ENCODE data around the gene RYR2.

DNA sequence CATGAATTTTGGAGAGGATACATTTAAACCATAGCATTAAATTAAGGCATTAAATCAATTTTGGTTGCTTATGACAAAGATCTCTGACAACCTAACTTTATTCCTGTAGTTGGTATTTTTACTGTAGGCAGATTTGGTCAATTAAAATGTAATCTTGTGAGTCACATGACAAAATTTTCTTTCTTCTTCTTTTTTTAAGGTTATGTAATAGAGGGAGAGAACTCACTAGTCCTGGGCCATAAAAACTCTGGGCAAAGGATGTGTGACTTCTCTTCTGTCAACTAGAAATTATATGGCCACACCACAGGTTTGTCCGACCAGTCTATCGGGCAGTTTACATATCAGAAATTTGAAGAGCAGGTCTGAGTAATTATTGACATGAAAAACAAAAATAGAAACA, 181.4 kb downstream of the RYR2 start:
- TF ChIP-seq, protein P1, sequence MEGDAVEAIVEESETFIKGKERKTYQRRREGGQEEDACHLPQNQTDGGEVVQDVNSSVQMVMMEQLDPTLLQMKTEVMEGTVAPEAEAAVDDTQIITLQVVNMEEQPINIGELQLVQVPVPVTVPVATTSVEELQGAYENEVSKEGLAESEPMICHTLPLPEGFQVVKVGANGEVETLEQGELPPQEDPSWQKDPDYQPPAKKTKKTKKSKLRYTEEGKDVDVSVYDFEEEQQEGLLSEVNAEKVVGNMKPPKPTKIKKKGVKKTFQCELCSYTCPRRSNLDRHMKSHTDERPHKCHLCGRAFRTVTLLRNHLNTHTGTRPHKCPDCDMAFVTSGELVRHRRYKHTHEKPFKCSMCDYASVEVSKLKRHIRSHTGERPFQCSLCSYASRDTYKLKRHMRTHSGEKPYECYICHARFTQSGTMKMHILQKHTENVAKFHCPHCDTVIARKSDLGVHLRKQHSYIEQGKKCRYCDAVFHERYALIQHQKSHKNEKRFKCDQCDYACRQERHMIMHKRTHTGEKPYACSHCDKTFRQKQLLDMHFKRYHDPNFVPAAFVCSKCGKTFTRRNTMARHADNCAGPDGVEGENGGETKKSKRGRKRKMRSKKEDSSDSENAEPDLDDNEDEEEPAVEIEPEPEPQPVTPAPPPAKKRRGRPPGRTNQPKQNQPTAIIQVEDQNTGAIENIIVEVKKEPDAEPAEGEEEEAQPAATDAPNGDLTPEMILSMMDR (IDR thresholded peaks at IDR 0.05): no peak
- no peak for TF ChIP-seq POLR2A (IDR thresholded peaks at IDR 0.05)

Measured in esophagus squamous epithelium (tissue), 4 donors.